Uterus (tissue), 4 donors: ENCODE measurements around the gene TEX19. TPM values are rescaled to one million over a fixed set of nuclear protein-coding genes. Genes with fewer than 3 reads are reported as not detected.
"Not testable (repeated sequence)": the region's sequence is repeated elsewhere in the genome, so short reads cannot be mapped to it uniquely, and the experiment has no call there.

Experiments
- DNase-seq, 2 donors: peaks; one replicate each; pipeline ENCODE4 v3.0.0-alpha.2; 2019 to 2020
- H3K27ac ChIP-seq, 2 donors: fragments of 200-600 bp; sonication (generic); 1 replicate in 1 of 2; 2 replicates in 1 of 2; pipeline ENCODE4 v1.5.1; 2016 to 2018
- H3K27me3 ChIP-seq, 2 donors: fragments of 200-600 bp; sonication (generic); one replicate each; pipeline ENCODE4 v1.5.1; 2018 to 2019; ENCODE audit warnings: control low read depth in 1 of 2
- H3K36me3 ChIP-seq, 2 donors: fragments of 200-600 bp; sonication (generic); one replicate each; pipeline ENCODE4 v1.5.1; 2019; ENCODE audit warnings: control low read depth in 1 of 2
- H3K4me1 ChIP-seq, 2 donors: fragments of 200-600 bp; sonication (generic); one replicate each; pipeline ENCODE4 v1.5.1; 2018 to 2019; ENCODE audit warnings: control low read depth in 1 of 2
- H3K4me3 ChIP-seq, 2 donors: fragments of 200-600 bp; sonication (generic); 1 replicate in 1 of 2; 2 replicates in 1 of 2; pipeline ENCODE4 v1.5.1; 2018 to 2019; ENCODE audit warnings: mild to moderate bottlenecking in 1 of 2
- H3K9me3 ChIP-seq, 2 donors: fragments of 200-600 bp; sonication (generic); one replicate each; pipeline ENCODE4 v1.5.1; 2019; ENCODE audit warnings: control low read depth in 1 of 2
- POLR2A ChIP-seq, 2 donors: fragments of 450-650 bp; IDR thresholded peaks; one replicate each; pipeline ENCODE4 v1.6.1; 2016; ENCODE audit warnings: antibody characterized with exemption in 2 of 2, mild to moderate bottlenecking in 1 of 2, moderate library complexity in 1 of 2
- intact Hi-C: fragments of 100-400 bp; cut with DNase I; formaldehyde crosslinking; loops from one replicate; pipeline ENCODE4 v1.15.1; 2023; ENCODE audit warnings: low total_unique reads
- total RNA-seq, 4 donors: library from RNA; depleted of rRNA in 3 of 4; stranded (reverse); fragments of >200 nt in 3 of 4; gene quantifications; one replicate each; pipeline versions ENCODE4 v1.1.0 to v1.2.4, GENCODE V29; 2014 to 2023
- TF ChIP-seq, protein P1 (sequence below), 4 experiments: fragments of 200-600 bp in 2 of 4; fragments of 450-650 bp in 2 of 4; sonication (generic) in 2 of 4; IDR thresholded peaks; one replicate each; pipeline ENCODE4 v1.5.1; 2016 to 2019; ENCODE audit warnings: antibody characterized with exemption in 4 of 4, mild to moderate bottlenecking in 2 of 4, moderate library complexity in 1 of 4
- donor health status: DM: yes; HTN: yes; CAD: no.

The TEX19 gene
- total RNA-seq, 4 donors from 2014 or later = not detected

DNA sequence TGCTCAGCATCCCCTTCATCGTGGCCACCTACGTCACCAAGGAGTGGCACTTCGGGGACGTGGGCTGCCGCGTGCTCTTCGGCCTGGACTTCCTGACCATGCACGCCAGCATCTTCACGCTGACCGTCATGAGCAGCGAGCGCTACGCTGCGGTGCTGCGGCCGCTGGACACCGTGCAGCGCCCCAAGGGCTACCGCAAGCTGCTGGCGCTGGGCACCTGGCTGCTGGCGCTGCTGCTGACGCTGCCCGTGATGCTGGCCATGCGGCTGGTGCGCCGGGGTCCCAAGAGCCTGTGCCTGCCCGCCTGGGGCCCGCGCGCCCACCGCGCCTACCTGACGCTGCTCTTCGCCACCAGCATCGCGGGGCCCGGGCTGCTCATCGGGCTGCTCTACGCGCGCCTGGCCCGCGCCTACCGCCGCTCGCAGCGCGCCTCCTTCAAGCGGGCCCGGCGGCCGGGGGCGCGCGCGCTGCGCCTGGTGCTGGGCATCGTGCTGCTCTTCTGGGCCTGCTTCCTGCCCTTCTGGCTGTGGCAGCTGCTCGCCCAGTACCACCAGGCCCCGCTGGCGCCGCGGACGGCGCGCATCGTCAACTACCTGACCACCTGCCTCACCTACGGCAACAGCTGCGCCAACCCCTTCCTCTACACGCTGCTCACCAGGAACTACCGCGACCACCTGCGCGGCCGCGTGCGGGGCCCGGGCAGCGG, 15.7 kb downstream of the TEX19 start:
- TF ChIP-seq, protein P1, sequence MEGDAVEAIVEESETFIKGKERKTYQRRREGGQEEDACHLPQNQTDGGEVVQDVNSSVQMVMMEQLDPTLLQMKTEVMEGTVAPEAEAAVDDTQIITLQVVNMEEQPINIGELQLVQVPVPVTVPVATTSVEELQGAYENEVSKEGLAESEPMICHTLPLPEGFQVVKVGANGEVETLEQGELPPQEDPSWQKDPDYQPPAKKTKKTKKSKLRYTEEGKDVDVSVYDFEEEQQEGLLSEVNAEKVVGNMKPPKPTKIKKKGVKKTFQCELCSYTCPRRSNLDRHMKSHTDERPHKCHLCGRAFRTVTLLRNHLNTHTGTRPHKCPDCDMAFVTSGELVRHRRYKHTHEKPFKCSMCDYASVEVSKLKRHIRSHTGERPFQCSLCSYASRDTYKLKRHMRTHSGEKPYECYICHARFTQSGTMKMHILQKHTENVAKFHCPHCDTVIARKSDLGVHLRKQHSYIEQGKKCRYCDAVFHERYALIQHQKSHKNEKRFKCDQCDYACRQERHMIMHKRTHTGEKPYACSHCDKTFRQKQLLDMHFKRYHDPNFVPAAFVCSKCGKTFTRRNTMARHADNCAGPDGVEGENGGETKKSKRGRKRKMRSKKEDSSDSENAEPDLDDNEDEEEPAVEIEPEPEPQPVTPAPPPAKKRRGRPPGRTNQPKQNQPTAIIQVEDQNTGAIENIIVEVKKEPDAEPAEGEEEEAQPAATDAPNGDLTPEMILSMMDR (IDR thresholded peaks at IDR 0.05) = no peak
- no peak for TF ChIP-seq POLR2A (IDR thresholded peaks at IDR 0.05)
- Histone ChIP-seq H3K36me3 (no peaks in the 10 kb centered on the region), H3K4me3 (no peak overlapping the region), H3K9me3 (no peaks in the 10 kb centered on the region), H3K27me3 (peaks cover 12 to 20% of the 10 kb centered on the region in 2 donors), H3K4me1 (peaks cover 0 to 8% of the 10 kb centered on the region in 2 donors), H3K27ac (no peak overlapping the region)
- intact Hi-C loops = no loop called here
- no peak for DNase-seq

DNA sequence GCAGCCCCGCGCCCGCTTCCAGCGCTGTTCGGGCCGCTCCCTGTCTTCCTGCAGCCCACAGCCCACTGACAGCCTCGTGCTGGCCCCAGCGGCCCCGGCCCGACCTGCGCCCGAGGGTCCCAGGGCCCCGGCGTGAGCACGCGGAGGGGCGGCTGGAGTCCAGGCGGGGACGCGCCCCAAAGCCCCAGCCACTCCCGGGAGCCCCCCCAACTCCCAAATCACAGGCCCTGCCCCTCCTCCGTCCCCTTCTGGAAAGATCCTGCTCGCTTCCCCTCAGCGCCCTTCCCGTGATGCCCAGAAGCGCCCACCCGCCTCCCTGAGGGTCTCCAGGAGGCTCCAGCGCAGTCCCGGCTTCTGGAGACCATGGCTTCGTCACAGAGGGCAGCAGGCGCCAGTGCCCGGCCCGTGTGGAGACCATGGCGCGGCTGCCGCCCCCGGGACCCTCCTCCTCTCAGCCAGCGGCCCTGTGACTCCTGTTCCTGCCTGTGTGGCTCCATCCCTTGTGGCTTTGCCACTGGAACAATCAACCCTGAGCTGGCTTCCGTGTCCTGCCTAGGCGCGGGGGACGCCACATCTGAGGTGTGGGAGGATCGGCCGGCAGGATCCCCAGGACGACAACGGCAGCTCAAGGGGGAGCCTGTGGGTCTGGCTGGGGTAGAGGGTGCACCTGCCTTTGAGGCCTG, 16.5 kb downstream of the TEX19 start:
- intact Hi-C loops = no loop called here
- Histone ChIP-seq H3K4me3 (no peak overlapping the region), H3K27me3 (peaks cover 8 to 20% of the 10 kb centered on the region in 2 donors), H3K36me3 (no peaks in the 10 kb centered on the region), H3K9me3 (no peaks in the 10 kb centered on the region), H3K4me1 (peaks cover 0 to 8% of the 10 kb centered on the region in 2 donors), H3K27ac (no peak overlapping the region)
- DNase-seq = no peak
- TF ChIP-seq, protein P1 (IDR thresholded peaks at IDR 0.05) = no peak
- TF ChIP-seq POLR2A (IDR thresholded peaks at IDR 0.05) = no peak

DNA sequence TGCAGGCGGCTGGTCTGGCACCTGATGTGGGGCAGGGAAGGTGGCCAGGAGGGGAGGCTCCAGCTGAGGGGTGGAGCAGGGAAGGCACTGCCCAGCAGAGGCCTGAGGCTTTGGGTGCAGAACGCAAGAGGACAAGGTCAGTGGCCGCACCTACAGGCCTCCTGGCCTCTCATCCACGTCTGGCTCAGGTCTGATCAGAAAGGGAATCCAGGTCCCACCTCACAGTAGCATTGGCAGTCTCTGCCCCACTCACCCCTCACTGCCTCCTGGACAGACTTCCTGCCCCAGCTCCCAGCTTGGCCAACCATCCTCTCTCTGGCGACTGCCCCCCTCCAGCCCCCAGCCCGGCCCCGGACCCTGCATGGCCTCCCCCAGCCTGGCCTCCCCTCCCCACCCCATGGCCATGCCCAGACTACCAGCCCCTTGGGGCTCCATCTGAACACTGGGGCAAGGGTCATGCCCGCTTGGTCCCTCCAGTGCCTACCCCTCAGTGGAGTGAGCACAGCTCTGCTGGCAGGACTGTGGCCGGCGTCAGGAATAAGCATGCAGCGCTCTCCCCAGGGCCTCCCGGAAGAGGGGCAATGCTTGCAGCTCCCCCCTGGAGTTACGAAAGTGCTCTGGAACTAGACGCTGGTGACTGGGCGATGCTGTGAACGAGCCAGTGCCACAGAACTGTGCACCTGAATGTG, 17.1 kb downstream of the TEX19 start:
- TF ChIP-seq, protein P1 (IDR thresholded peaks at IDR 0.05) = no peak
- TF ChIP-seq POLR2A (IDR thresholded peaks at IDR 0.05) = no peak
- Histone ChIP-seq H3K36me3 (no peaks in the 10 kb centered on the region), H3K27me3 (peaks cover 4 to 20% of the 10 kb centered on the region in 2 donors), H3K9me3 (no peaks in the 10 kb centered on the region), H3K4me1 (peaks cover 0 to 7% of the 10 kb centered on the region in 2 donors), H3K27ac (no peak overlapping the region), H3K4me3 (no peak overlapping the region)
- intact Hi-C loops = no loop called here
- no peak for DNase-seq

DNA sequence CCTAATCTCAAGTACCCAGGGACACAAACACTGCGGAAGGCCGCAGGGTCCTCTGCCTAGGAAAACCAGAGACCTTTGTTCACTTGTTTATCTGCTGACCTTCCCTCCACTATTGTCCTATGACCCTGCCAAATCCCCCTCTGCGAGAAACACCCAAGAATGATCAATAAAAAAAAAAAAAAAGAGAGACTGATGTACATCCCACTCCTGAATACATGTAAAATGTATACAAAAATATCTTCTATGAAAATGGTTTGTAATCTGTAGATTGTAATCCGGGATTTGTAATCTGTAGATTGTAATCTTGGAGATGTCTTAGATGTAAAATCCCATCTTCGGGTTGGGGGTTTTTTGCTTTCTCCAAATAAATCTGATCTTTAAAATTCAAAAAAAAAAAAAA, 18.2 kb downstream of the TEX19 start:
- H3K36me3 ChIP-seq, H3K9me3 ChIP-seq, H3K27ac ChIP-seq, DNase-seq, H3K4me1 ChIP-seq, H3K4me3 ChIP-seq, intact Hi-C loops: not testable (repeated sequence)
- peaks cover 4 to 15% of the 10 kb centered on the region in 2 donors for H3K27me3 ChIP-seq

DNA sequence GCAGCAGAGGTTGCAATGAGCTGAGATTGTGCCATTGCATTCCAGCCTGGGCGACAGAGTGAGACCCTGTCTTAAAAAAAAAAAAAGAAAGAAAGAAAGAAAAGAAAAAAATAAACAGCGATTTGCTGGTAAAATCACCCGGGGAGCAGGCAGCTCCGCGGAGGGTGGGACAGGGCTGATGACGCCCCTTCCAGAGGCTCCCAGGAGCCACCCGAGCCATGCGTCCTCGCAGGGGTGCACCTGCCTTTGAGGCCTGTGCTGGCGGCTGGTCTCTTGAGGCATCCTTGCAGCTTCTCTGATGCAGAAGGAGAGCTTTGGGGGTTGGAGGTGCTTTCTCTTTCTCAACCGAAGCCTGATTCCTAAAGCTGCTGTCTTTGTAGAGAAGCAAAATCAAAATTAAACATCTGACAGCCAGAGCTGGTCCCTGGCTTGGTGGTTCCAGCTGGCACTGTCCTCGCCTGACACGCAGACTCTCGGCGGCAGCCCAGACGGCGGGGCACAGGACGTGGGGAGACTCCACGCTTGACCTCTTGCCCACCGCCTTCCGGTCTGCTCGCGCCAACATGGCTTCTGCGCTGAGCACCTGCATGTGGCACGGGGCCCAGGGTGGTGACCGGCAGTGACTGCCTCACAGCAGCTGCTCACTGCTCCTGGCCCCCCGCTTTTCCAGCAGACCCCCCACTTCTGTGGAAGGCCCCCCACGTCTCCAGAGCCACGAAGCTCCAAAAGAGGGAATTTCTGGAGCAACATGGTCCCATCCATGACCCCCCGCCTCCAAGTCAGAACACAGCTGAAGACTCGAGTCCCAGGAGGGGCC, 19.1 kb downstream of the TEX19 start:
- no peak for DNase-seq
- Histone ChIP-seq H3K27ac (no peak overlapping the region), H3K4me3 (no peak overlapping the region), H3K36me3 (no peaks in the 10 kb centered on the region), H3K4me1 (no peaks in the 10 kb centered on the region), H3K27me3 (peaks cover 4 to 15% of the 10 kb centered on the region in 2 donors), H3K9me3 (no peaks in the 10 kb centered on the region)
- intact Hi-C loops = no loop called here
- TF ChIP-seq, protein P1 (IDR thresholded peaks at IDR 0.05) = no peak
- TF ChIP-seq POLR2A (IDR thresholded peaks at IDR 0.05) = no peak
